K562 (cell line): ENCODE data around the gene NBEAL2. TPM values are rescaled to one million over a fixed set of nuclear protein-coding genes. Genes with fewer than 3 reads are reported as not detected.

Source experiments
- HNRNPUL1 ChIP-seq: fragments of 200-400 bp; formaldehyde crosslinking; IDR thresholded peaks from 2 replicates; pipeline ENCODE4 v1.6.1; 2017; ENCODE audit warnings: low read length
- PTBP1 ChIP-seq: fragments of 200-400 bp; formaldehyde crosslinking; IDR thresholded peaks from 2 replicates; pipeline ENCODE4 v1.6.1; 2017; ENCODE audit warnings: low read depth, low read length
- RBM34 ChIP-seq: fragments of 200-400 bp; formaldehyde crosslinking; IDR thresholded peaks from 2 replicates; pipeline ENCODE4 v1.6.1; 2018; ENCODE audit warnings: low read length, borderline replicate concordance; ENCODE audit not compliant: insufficient read depth
- SMARCB1 ChIP-seq: IDR thresholded peaks from 2 replicates; pipeline ENCODE4 v1.6.1; 2011; ENCODE audit warnings: improper control_type of control experiment, low read depth; ENCODE audit not compliant: insufficient read length
- SREBF2 ChIP-seq: sonication (generic); formaldehyde crosslinking; IDR thresholded peaks from 2 replicates; pipeline ENCODE4 v1.4.0; 2020; ENCODE audit warnings: mild to moderate bottlenecking, missing genetic modification reagents
- TFAP4 ChIP-seq: sonication (generic); formaldehyde crosslinking; IDR thresholded peaks from 2 replicates; pipeline ENCODE4 v1.8.0; 2022; ENCODE audit warnings: missing genetic modification reagents, mild to moderate bottlenecking, moderate library complexity, borderline replicate concordance
- ZNF592 ChIP-seq: fragments of 450-650 bp; IDR thresholded peaks from 2 replicates; pipeline ENCODE4 v1.6.1; 2017; ENCODE audit warnings: antibody characterized with exemption, mild to moderate bottlenecking
- ZNF668 ChIP-seq: fragments of 250-450 bp; sonication (Bioruptor Pico); IDR thresholded peaks from 2 replicates; pipeline ENCODE4 v1.8.0; 2022; ENCODE audit warnings: mild to moderate bottlenecking, inconsistent platforms
- ZNF696 ChIP-seq: fragments of 250-450 bp; sonication (Bioruptor Pico); conservative IDR thresholded peaks from 2 replicates; pipeline ENCODE4 v1.4.0; 2020; ENCODE audit warnings: mild to moderate bottlenecking, moderate library complexity
- polyA plus RNA-seq, 8 experiments: library from polyadenylated mRNA; depleted of rRNA in 4 of 8; stranded (reverse) in 5 of 8; unstranded in 3 of 8; fragments of >200 nt; fragmentation: Nextera tagmentation in 2 of 8; fragmentation: Illumina TruSeq in 1 of 8; extraction: Ambion mirVana in 2 of 8; extraction: Trizol in 1 of 8; gene quantifications; 2 replicates each; pipeline versions ENCODE4 v1.2.1 to v1.2.3, GENCODE V29; 2011 to 2014; ENCODE audit warnings: inconsistent platforms in 1 of 8, missing spikeins in 1 of 8
- total RNA-seq, 7 experiments: library from RNA; depleted of rRNA in 6 of 7; stranded (reverse); fragments of >200 nt in 6 of 7; fragmentation: Illumina TruSeq in 2 of 7; extraction: Trizol in 2 of 7; gene quantifications; 2 replicates each; pipeline versions ENCODE4 v1.2.1 to v1.2.3, GENCODE V29; 2011 to 2021; ENCODE audit warnings: low replicate concordance in 1 of 7
- TF ChIP-seq, protein P1 (sequence below), 2 experiments: fragments of 450-650 bp in 1 of 2; sonication (generic) in 1 of 2; formaldehyde crosslinking in 1 of 2; IDR thresholded peaks; 2 replicates each; pipeline versions ENCODE4 v1.7.1 to v1.9.0; 2016 to 2022; ENCODE audit warnings: inconsistent platforms in 1 of 2, mild to moderate bottlenecking in 1 of 2, missing genetic modification reagents in 1 of 2

NBEAL2 gene
- total and polyA plus RNA-seq, 9 of the 15 experiments (the other 6 are each of a cell fraction or from before 2014, with no cell fraction given) = 0.06 to 114 (median 29.6) TPM

GRCh38 chr3:46978985-46979944 is at the start of gene NBEAL2 (continued):
- TF ChIP-seq ZNF592 (no peak), HNRNPUL1 (no peak), TFAP4 (CRISPR knock-in tag) (peak; percentile 78), SREBF2 (CRISPR knock-in tag) (no peak), PTBP1 (peak; percentile 70; the same call in 1 of the 2 replicates), SMARCB1 (no peak), RBM34 (no peak), ZNF668 (CRISPR knock-in tag) (no peak), ZNF696 (CRISPR knock-in tag) (no peak)
- TF ChIP-seq, protein P1, sequence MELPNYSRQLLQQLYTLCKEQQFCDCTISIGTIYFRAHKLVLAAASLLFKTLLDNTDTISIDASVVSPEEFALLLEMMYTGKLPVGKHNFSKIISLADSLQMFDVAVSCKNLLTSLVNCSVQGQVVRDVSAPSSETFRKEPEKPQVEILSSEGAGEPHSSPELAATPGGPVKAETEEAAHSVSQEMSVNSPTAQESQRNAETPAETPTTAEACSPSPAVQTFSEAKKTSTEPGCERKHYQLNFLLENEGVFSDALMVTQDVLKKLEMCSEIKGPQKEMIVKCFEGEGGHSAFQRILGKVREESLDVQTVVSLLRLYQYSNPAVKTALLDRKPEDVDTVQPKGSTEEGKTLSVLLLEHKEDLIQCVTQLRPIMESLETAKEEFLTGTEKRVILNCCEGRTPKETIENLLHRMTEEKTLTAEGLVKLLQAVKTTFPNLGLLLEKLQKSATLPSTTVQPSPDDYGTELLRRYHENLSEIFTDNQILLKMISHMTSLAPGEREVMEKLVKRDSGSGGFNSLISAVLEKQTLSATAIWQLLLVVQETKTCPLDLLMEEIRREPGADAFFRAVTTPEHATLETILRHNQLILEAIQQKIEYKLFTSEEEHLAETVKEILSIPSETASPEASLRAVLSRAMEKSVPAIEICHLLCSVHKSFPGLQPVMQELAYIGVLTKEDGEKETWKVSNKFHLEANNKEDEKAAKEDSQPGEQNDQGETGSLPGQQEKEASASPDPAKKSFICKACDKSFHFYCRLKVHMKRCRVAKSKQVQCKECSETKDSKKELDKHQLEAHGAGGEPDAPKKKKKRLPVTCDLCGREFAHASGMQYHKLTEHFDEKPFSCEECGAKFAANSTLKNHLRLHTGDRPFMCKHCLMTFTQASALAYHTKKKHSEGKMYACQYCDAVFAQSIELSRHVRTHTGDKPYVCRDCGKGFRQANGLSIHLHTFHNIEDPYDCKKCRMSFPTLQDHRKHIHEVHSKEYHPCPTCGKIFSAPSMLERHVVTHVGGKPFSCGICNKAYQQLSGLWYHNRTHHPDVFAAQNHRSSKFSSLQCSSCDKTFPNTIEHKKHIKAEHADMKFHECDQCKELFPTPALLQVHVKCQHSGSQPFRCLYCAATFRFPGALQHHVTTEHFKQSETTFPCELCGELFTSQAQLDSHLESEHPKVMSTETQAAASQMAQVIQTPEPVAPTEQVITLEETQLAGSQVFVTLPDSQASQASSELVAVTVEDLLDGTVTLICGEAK (IDR thresholded peaks at IDR 0.05) = peak; percentile 63
- TF ChIP-seq, protein P1 (CRISPR knock-in tag; IDR thresholded peaks at IDR 0.05) = no peak
